GM12892 (cell line): ENCODE results near the gene TRA2A.

ENCODE experiments used
- POLR2A ChIP-seq: IDR thresholded peaks from 2 replicates; pipeline ENCODE4 v1.6.1; 2011; ENCODE audit warnings: low read depth, low read length, control low read depth
- POLR2AphosphoS5 ChIP-seq: IDR thresholded peaks from 2 replicates; pipeline ENCODE4 v1.6.1; 2011; ENCODE audit warnings: low read depth, low read length, control low read depth
- TAF1 ChIP-seq: IDR thresholded peaks from 2 replicates; pipeline ENCODE4 v1.6.1; 2011; ENCODE audit warnings: low read depth, mild to moderate bottlenecking, control low read depth, low read length, borderline replicate concordance

- TF ChIP-seq POLR2A: no peak
- no peak for TF ChIP-seq TAF1
- no peak for TF ChIP-seq POLR2AphosphoS5
Observed at GRCh38 chr7:23514755-23515154, 17.0 kb downstream of the TRA2A start.
